ENCODE results near the gene KCNJ6. TPM values are rescaled to one million over a fixed set of nuclear protein-coding genes. Genes with fewer than 3 reads are reported as not detected.
A peak's percentile ranks its signal among the peaks of the same experiment; 100 is the strongest.

Gene KCNJ6
- total and polyA plus RNA-seq, 9 of the 15 experiments (the other 6 are each of a cell fraction or from before 2014, with no cell fraction given): 0.06 to 0.21 (median 0.13) TPM; not detected in 1

DNA sequence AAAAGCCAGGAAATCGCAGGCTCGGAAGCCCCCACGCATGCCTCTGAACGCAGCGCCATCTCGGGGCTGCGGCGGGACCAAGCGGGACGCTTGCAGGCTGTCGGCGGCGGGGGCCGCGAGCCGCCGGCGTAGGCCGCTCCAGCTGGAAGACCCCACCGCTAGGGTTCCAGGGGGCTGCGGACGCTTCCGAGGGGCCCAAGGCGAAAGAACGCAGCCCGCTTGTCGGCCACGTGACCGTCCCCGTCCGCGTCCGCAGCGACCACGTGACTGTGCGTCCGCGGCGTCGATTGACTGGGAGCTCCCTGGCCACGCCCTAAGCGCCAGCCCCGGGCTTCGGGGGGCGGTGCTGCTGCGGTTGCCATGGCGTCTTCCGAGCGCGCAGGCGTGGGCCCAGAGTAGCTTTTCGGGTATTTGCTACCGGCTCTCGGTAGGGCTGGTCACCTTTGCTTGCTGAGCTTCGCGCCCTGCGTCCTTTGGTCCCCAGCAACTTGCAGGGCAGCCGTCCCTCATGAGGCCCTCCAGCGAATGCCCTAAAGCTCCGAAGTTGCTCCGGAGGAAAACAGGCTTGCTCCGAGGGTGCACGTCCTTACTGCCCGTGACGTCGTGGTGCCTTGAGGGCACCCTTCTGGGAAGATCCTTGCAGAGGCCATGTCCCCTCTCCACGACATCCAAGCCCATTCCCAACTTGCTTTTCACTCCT lies 352.5 kb downstream of the KCNJ6 start (continued):
- TF ChIP-seq, protein P1, sequence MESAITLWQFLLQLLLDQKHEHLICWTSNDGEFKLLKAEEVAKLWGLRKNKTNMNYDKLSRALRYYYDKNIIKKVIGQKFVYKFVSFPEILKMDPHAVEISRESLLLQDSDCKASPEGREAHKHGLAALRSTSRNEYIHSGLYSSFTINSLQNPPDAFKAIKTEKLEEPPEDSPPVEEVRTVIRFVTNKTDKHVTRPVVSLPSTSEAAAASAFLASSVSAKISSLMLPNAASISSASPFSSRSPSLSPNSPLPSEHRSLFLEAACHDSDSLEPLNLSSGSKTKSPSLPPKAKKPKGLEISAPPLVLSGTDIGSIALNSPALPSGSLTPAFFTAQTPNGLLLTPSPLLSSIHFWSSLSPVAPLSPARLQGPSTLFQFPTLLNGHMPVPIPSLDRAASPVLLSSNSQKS (CRISPR knock-in tag; IDR thresholded peaks at IDR 0.05): no peak
- TF ChIP-seq, protein P2, sequence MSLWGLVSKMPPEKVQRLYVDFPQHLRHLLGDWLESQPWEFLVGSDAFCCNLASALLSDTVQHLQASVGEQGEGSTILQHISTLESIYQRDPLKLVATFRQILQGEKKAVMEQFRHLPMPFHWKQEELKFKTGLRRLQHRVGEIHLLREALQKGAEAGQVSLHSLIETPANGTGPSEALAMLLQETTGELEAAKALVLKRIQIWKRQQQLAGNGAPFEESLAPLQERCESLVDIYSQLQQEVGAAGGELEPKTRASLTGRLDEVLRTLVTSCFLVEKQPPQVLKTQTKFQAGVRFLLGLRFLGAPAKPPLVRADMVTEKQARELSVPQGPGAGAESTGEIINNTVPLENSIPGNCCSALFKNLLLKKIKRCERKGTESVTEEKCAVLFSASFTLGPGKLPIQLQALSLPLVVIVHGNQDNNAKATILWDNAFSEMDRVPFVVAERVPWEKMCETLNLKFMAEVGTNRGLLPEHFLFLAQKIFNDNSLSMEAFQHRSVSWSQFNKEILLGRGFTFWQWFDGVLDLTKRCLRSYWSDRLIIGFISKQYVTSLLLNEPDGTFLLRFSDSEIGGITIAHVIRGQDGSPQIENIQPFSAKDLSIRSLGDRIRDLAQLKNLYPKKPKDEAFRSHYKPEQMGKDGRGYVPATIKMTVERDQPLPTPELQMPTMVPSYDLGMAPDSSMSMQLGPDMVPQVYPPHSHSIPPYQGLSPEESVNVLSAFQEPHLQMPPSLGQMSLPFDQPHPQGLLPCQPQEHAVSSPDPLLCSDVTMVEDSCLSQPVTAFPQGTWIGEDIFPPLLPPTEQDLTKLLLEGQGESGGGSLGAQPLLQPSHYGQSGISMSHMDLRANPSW (CRISPR knock-in tag; IDR thresholded peaks at IDR 0.05): 0 out of 2 replicates have a peak, but pooled peaks have one; percentile 9
- TF ChIP-seq PURB (CRISPR knock-in tag; IDR thresholded peaks at IDR 0.05; ENCODE audit: low read depth) (no peak), NCOR1 (IDR thresholded peaks at IDR 0.05) (no peak), KDM5B (IDR thresholded peaks at IDR 0.05; ENCODE audit: insufficient replicate concordance, low read depth, low read length) (peak; percentile 84), ZNF12 (CRISPR knock-in tag; IDR thresholded peaks at IDR 0.05) (peak; percentile 74; the same call in 1 of the 2 replicates), TAF1 (IDR thresholded peaks at IDR 0.05; ENCODE audit: control insufficient read depth, extremely low read depth, insufficient read depth, low read length, severe bottlenecking) (peak; percentile 50), HDAC6 (IDR thresholded peaks at IDR 0.05; ENCODE audit: low read depth, low read length) (no peak), PTBP1 (IDR thresholded peaks at IDR 0.05; ENCODE audit: low read depth, low read length) (no peak), U2AF2 (optimal IDR thresholded peaks at IDR 0.05; ENCODE audit: low read depth, low read length) (no peak), SAFB2 (IDR thresholded peaks at IDR 0.05; ENCODE audit: borderline replicate concordance, low read depth, low read length, severe bottlenecking) (no peak), CCNT2 (IDR thresholded peaks at IDR 0.05; ENCODE audit: borderline replicate concordance, extremely low read depth, insufficient read length, low read depth, low read length) (peak; percentile 87), RBM22 (IDR thresholded peaks at IDR 0.05; ENCODE audit: low read depth, low read length, poor library complexity, severe bottlenecking) (peak; percentile 90), MED1 (CRISPR knock-in tag; IDR thresholded peaks at IDR 0.05; ENCODE audit: borderline replicate concordance) (no peak), ILK (tag; IDR thresholded peaks at IDR 0.05; ENCODE audit: borderline replicate concordance, low read depth) (no peak), SIX5 (IDR thresholded peaks at IDR 0.05; ENCODE audit: borderline replicate concordance in 1 of 2, insufficient read depth in 1 of 2, low read depth in 1 of 2, low read length in 2 of 2) (no peak)
- TF ChIP-seq, protein P3, sequence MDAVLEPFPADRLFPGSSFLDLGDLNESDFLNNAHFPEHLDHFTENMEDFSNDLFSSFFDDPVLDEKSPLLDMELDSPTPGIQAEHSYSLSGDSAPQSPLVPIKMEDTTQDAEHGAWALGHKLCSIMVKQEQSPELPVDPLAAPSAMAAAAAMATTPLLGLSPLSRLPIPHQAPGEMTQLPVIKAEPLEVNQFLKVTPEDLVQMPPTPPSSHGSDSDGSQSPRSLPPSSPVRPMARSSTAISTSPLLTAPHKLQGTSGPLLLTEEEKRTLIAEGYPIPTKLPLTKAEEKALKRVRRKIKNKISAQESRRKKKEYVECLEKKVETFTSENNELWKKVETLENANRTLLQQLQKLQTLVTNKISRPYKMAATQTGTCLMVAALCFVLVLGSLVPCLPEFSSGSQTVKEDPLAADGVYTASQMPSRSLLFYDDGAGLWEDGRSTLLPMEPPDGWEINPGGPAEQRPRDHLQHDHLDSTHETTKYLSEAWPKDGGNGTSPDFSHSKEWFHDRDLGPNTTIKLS (IDR thresholded peaks at IDR 0.05; ENCODE audit: borderline replicate concordance, low read depth): peak; percentile 90
- TF ChIP-seq, protein P4, sequence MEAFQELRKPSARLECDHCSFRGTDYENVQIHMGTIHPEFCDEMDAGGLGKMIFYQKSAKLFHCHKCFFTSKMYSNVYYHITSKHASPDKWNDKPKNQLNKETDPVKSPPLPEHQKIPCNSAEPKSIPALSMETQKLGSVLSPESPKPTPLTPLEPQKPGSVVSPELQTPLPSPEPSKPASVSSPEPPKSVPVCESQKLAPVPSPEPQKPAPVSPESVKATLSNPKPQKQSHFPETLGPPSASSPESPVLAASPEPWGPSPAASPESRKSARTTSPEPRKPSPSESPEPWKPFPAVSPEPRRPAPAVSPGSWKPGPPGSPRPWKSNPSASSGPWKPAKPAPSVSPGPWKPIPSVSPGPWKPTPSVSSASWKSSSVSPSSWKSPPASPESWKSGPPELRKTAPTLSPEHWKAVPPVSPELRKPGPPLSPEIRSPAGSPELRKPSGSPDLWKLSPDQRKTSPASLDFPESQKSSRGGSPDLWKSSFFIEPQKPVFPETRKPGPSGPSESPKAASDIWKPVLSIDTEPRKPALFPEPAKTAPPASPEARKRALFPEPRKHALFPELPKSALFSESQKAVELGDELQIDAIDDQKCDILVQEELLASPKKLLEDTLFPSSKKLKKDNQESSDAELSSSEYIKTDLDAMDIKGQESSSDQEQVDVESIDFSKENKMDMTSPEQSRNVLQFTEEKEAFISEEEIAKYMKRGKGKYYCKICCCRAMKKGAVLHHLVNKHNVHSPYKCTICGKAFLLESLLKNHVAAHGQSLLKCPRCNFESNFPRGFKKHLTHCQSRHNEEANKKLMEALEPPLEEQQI (IDR thresholded peaks at IDR 0.05): no peak

Data from K562 (cell line).